Measurements from ENCODE around the gene TMEM217. TPM values are rescaled to one million over a fixed set of nuclear protein-coding genes. Genes with fewer than 3 reads are reported as not detected.
A peak's percentile ranks its signal among the peaks of the same experiment; 100 is the strongest.
"Not testable (repeated sequence)": the region's sequence is repeated elsewhere in the genome, so short reads cannot be mapped to it uniquely, and the experiment has no call there.

Gene TMEM217
- total RNA-seq (10 to 100 TPM in 1 of 9 donors, 1 to 10 TPM in 7, not detected in 1; 1.5 to 23.2 (median 5.9) TPM), polyA plus RNA-seq (10 to 100 TPM in 1 of 3 donors, 1 to 10 TPM in 2; 1.7 to 26.7 (median 5.2) TPM)
- long read RNA-seq, donor 1 = 0 reads
- long read RNA-seq, donor 2 = 0 reads
- long read RNA-seq, donor 3, partial matches to known transcripts = 7 of 7 reads
- long read RNA-seq, donor 3, other reads (novel, unspliced or antisense) = 0 of 7 reads
- long read RNA-seq, donor 4, partial matches to known transcripts = 1 of 4 reads
- long read RNA-seq, donor 4, other reads (novel, unspliced or antisense) = 2 of 4 reads
- long read RNA-seq, donor 5, partial matches to known transcripts = 6 of 7 reads
- long read RNA-seq, donor 5, other reads (novel, unspliced or antisense) = 1 of 7 reads
- long read RNA-seq, donor 6, partial matches to known transcripts = 1 of 1 reads
- long read RNA-seq, donor 6, other reads (novel, unspliced or antisense) = 0 of 1 reads
- long read RNA-seq, donor 7 = 0 reads
- long read RNA-seq, donor 8, partial matches to known transcripts = 0 of 1 reads
- long read RNA-seq, donor 8, other reads (novel, unspliced or antisense) = 0 of 1 reads
- long read RNA-seq, donor 9 = 0 reads
- long read RNA-seq, donor 10 = 0 reads

DNA sequence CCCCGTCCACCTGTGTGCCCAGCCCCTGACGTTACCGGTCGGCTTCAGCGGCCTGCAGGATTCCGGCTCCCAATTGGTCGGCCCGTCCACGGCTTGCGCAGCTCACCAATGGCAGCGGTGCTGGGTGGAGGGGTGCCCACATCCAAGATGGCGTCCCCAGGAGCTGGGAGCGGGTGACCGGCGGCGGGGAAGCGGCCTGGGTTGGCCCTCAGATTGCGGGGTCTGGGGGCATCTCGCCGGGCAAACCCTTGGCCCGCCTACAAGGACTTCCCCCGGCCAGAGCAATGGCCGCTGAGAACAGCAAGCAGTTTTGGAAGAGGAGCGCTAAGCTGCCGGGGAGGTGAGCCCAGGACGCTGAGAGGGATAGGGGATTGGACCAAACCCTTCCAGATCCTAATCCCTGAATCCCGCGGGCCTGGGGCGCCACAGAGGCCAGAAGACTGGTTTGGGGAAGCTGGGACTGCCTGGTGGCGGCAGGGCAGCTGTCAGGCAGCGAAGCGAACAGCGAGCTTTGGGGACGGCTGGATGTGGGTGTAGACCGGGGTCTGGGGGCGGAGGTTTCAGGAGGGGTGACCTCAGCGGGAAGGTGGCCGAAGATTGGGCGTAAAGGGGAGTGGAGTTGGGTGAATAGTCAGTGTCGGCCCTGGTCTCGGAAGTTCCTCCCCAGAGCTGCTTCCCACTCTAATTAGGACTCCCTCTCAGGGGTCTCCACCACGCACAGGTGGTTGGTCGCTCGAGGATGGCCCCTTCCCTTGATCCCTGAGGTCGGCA lies at the start of gene TMEM217, which contains the start of gene TBC1D22B:
Gene TMEM217 (minus strand): TSS at position 511 of the 771 bp plus-strand sequence. CDS start 39,114 bp downstream, outside the sequence.
Gene TBC1D22B (plus strand): TSS at position 139 of the 771 bp plus-strand sequence. CDS start 146 bp downstream, at position 285.
- peak within 1 kb of the TSS; percentile 52 to 87 (median 82) for H3K4me3 ChIP-seq
- H3K9me3 ChIP-seq (replicated peaks in 1 of 3) = no peaks in the 10 kb centered on the region
- H3K27ac ChIP-seq = peak within 1 kb of the TSS; percentile 84 to 94 (median 85)
- intact Hi-C loops (cut with DNase I) = no loop called here
- peak; percentile 41 to 88 for TF ChIP-seq POLR2A (IDR thresholded peaks at IDR 0.05)
- TF ChIP-seq CTCF (IDR thresholded peaks at IDR 0.05) = no peak
- 0 to 1% (median 1%) methylated on average over 24 to 45 of the region's 45 CpGs for WGBS, 4 donors
- DNase-seq = peak; percentile 96 to 98 (median 98)
- no peaks in the 10 kb centered on the region for H3K27me3 ChIP-seq
- H3K4me1 ChIP-seq (replicated peaks in 1 of 2) = peaks cover 7 to 24% of the 10 kb centered on the region in 2 donors
- H3K36me3 ChIP-seq (replicated peaks in 1 of 2) = no peaks in the 10 kb centered on the region

GRCh38 chr6:37307484-37307883 lies 49.5 kb upstream of the TMEM217 start:
- DNase-seq; H3K36me3 ChIP-seq (replicated peaks in 1 of 2); intact Hi-C loops (cut with DNase I); H3K4me3 ChIP-seq; H3K9me3 ChIP-seq (replicated peaks in 1 of 3); H3K27ac ChIP-seq; H3K4me1 ChIP-seq (replicated peaks in 1 of 2); H3K27me3 ChIP-seq: not testable (repeated sequence)
- 92 to 98% (median 94%) methylated on average over 10 of the region's 10 CpGs for WGBS, 4 donors

DNA sequence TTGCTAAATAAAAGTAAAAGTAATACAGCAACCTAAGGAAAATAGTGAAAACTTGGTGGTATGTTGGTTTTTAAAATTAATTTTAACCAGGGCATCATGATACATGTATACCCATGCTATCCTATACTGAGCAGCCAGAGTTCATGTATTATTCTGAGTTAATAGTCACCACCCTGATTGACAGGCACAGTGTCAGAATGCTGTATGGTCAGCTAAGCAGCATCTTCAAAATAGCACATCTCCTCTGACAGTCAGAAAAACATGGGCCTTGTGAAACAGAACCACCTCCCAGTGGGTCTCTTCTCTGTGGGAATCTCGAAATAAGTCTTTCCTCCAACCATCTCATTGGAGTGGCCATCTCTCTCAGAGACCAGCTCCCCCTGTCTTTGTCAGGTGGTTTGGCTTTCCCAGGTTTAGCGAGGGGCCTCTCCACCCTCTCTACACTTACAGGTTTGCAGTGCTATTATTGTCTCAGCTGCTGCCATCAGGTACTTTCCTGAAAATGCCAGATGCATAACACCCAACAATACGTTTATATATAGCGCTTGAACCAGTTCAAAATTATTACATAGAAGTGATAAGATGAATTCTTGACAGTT lies 48.8 kb upstream of the TMEM217 start:
- no peaks in the 10 kb centered on the region for H3K27me3 ChIP-seq
- peaks cover 0 to 5% of the 10 kb centered on the region in 2 donors for H3K4me1 ChIP-seq (replicated peaks in 1 of 2)
- no peak overlapping the region for H3K4me3 ChIP-seq
- no peak for TF ChIP-seq POLR2A (IDR thresholded peaks at IDR 0.05)
- TF ChIP-seq CTCF (IDR thresholded peaks at IDR 0.05) = no peak
- no peak for DNase-seq
- no peak overlapping the region for H3K27ac ChIP-seq
- intact Hi-C loops (cut with DNase I) = no loop called here
- H3K36me3 ChIP-seq (replicated peaks in 1 of 2) = peaks cover 0 to 14% of the 10 kb centered on the region in 2 donors
- H3K9me3 ChIP-seq (replicated peaks in 1 of 3) = no peaks in the 10 kb centered on the region
- 93 to 97% (median 95%) methylated on average over 4 of the region's 4 CpGs for WGBS, 4 donors

DNA sequence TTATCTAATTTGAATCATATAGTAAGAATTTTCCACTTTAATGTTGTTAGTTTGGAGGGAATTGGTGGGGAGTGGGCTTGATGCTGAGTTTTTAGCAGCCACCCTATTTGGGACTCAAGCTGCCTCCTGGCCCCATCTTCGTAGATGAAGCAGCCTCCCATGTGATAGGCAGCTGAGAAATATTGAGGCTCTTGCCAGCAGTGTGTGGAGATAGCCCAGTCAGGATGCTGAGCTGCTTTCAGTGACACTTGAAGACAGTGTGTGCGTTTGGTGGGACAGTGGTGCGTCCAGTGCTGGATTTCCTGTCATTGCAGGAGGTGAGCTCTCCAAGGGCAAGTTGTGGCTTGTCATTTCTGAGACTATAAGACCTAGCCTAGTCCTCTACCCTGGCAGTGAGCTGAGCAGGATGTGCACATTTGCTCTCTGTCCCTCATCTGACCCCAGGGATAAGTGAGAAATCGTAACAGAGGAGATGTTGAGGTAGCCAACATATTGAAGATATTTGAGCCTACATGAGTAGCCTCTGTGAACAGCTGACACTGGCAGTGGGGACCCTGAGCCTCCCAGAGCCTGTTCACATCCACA lies 48.0 kb upstream of the TMEM217 start:
- H3K36me3 ChIP-seq (replicated peaks in 1 of 2) = peaks cover 0 to 22% of the 10 kb centered on the region in 2 donors
- no peak for DNase-seq
- peaks cover 0 to 5% of the 10 kb centered on the region in 2 donors for H3K4me1 ChIP-seq (replicated peaks in 1 of 2)
- no peak overlapping the region for H3K4me3 ChIP-seq
- no peak overlapping the region for H3K27ac ChIP-seq
- H3K9me3 ChIP-seq (replicated peaks in 1 of 3) = no peaks in the 10 kb centered on the region
- no peaks in the 10 kb centered on the region for H3K27me3 ChIP-seq
- whole genome bisulfite sequencing, 4 donors = 94 to 96% (median 95%) methylated on average over 4 of the region's 4 CpGs
- intact Hi-C loops (cut with DNase I) = no loop called here
- no peak for TF ChIP-seq CTCF (IDR thresholded peaks at IDR 0.05)
- TF ChIP-seq POLR2A (IDR thresholded peaks at IDR 0.05) = no peak
